Astrocyte (in vitro differentiated cells and primary cell): Measurements from ENCODE around the gene PSPN. TPM values are rescaled to one million over a fixed set of nuclear protein-coding genes. Genes with fewer than 3 reads are reported as not detected.

Source experiments
- DNase-seq: peaks from one replicate; pipeline ENCODE4 v3.0.0-alpha.2; 2010; ENCODE audit warnings: low read depth
- FAIRE-seq: peaks from 2 replicates; lab custom pipeline; 2011; peaks lifted over from hg19 to GRCh38; lab: Jason Lieb, UNC
- H2AFZ ChIP-seq: 2 replicates; pipeline ENCODE4 v1.6.0; 2012; ENCODE audit warnings: low read depth, low read length, inconsistent platforms
- H3K27ac ChIP-seq: 2 replicates; pipeline ENCODE4 v1.5.1; 2011; ENCODE audit warnings: low read depth, low read length, inconsistent platforms
- H3K27me3 ChIP-seq: 2 replicates; pipeline ENCODE4 v1.6.0; 2011; ENCODE audit warnings: low read length, inconsistent platforms; ENCODE audit not compliant: insufficient read depth
- H3K36me3 ChIP-seq: 2 replicates; pipeline ENCODE4 v1.5.1; 2011; ENCODE audit warnings: low read length, inconsistent platforms; ENCODE audit not compliant: insufficient read depth
- H3K4me1 ChIP-seq: 2 replicates; pipeline ENCODE4 v1.5.1; 2011; ENCODE audit warnings: low read length, inconsistent platforms; ENCODE audit not compliant: insufficient read depth
- H3K4me2 ChIP-seq: 2 replicates; pipeline ENCODE4 v1.6.0; 2012; ENCODE audit warnings: low read length, inconsistent platforms
- H3K4me3 ChIP-seq: 2 replicates; pipeline ENCODE4 v1.5.1; 2011; ENCODE audit warnings: low read depth, mild to moderate bottlenecking, low read length, inconsistent platforms; ENCODE audit not compliant: insufficient read depth
- H3K79me2 ChIP-seq: 2 replicates; pipeline ENCODE4 v1.6.0; 2012; ENCODE audit warnings: mild to moderate bottlenecking, low read length, inconsistent platforms; ENCODE audit not compliant: insufficient read depth
- H3K9ac ChIP-seq: 2 replicates; pipeline ENCODE4 v1.6.0; 2012; ENCODE audit warnings: mild to moderate bottlenecking, low read length, inconsistent platforms
- H3K9me3 ChIP-seq: 2 replicates; pipeline ENCODE4 v1.5.1; 2012; ENCODE audit warnings: low read depth, mild to moderate bottlenecking, low read length, inconsistent platforms; ENCODE audit not compliant: insufficient read depth
- H4K20me1 ChIP-seq: 2 replicates; pipeline ENCODE4 v1.6.0; 2012; ENCODE audit warnings: low read length, inconsistent platforms; ENCODE audit not compliant: insufficient read depth
- H3K27ac Mint-ChIP-seq: one replicate; pipeline ENCODE4 v1.8.0; 2021; ENCODE audit warnings: mild to moderate bottlenecking, mixed read lengths; ENCODE audit not compliant: unreplicated experiment
- H3K27me3 Mint-ChIP-seq: one replicate; pipeline ENCODE4 v1.8.0; 2021; ENCODE audit warnings: low read depth, mixed read lengths; ENCODE audit not compliant: unreplicated experiment
- H3K36me3 Mint-ChIP-seq: one replicate; pipeline ENCODE4 v1.8.0; 2021; ENCODE audit warnings: low read depth, mixed read lengths; ENCODE audit not compliant: unreplicated experiment
- H3K4me1 Mint-ChIP-seq: one replicate; pipeline ENCODE4 v1.8.0; 2021; ENCODE audit warnings: low read depth, mixed read lengths; ENCODE audit not compliant: unreplicated experiment
- H3K4me3 Mint-ChIP-seq: one replicate; pipeline ENCODE4 v1.8.0; 2021; ENCODE audit warnings: mild to moderate bottlenecking, moderate library complexity, mixed read lengths; ENCODE audit not compliant: unreplicated experiment
- H3K9me3 Mint-ChIP-seq: one replicate; pipeline ENCODE4 v1.8.0; 2021; ENCODE audit warnings: mild to moderate bottlenecking, mixed read lengths; ENCODE audit not compliant: unreplicated experiment
- EZH2 ChIP-seq: IDR thresholded peaks from 2 replicates; pipeline ENCODE4 v1.6.1; 2012; ENCODE audit warnings: mild to moderate bottlenecking, low read length, inconsistent platforms; ENCODE audit not compliant: insufficient read depth
- total RNA-seq: library from RNA; stranded (reverse); gene quantifications from 2 replicates; pipeline ENCODE4 v1.2.1, GENCODE V29; 2021
- TF ChIP-seq, protein P1 (sequence below): IDR thresholded peaks from 2 replicates; pipeline ENCODE4 v1.5.1; 2011; ENCODE audit warnings: low read depth, mild to moderate bottlenecking, inconsistent platforms, low read length, moderate library complexity; ENCODE audit not compliant: insufficient read depth

PSPN gene
- total RNA-seq, 1 donor from 2014 or later = 2.8 TPM

GRCh38 chr19:6417713-6418561 is 42.2 kb upstream of the PSPN start:
- no peak overlapping the region for H3K9ac ChIP-seq
- DNase-seq (no peak), FAIRE-seq (no peak)
- H3K27me3 Mint-ChIP-seq = no peaks in the 10 kb centered on the region
- TF ChIP-seq, protein P1, sequence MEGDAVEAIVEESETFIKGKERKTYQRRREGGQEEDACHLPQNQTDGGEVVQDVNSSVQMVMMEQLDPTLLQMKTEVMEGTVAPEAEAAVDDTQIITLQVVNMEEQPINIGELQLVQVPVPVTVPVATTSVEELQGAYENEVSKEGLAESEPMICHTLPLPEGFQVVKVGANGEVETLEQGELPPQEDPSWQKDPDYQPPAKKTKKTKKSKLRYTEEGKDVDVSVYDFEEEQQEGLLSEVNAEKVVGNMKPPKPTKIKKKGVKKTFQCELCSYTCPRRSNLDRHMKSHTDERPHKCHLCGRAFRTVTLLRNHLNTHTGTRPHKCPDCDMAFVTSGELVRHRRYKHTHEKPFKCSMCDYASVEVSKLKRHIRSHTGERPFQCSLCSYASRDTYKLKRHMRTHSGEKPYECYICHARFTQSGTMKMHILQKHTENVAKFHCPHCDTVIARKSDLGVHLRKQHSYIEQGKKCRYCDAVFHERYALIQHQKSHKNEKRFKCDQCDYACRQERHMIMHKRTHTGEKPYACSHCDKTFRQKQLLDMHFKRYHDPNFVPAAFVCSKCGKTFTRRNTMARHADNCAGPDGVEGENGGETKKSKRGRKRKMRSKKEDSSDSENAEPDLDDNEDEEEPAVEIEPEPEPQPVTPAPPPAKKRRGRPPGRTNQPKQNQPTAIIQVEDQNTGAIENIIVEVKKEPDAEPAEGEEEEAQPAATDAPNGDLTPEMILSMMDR = peak; percentile 21
- no peak for TF ChIP-seq EZH2
- H3K4me1 ChIP-seq = peaks cover 6% of the 10 kb centered on the region
- H3K79me2 ChIP-seq = peaks cover 53% of the 10 kb centered on the region
- H2AFZ ChIP-seq = no peak overlapping the region
- no peak overlapping the region for H3K27ac Mint-ChIP-seq
- peaks cover 10% of the 10 kb centered on the region for H3K4me1 Mint-ChIP-seq
- peaks cover 6% of the 10 kb centered on the region for H3K36me3 Mint-ChIP-seq
- no peak overlapping the region for H3K4me3 ChIP-seq
- H3K36me3 ChIP-seq = peaks cover 28% of the 10 kb centered on the region
- no peak overlapping the region for H3K27ac ChIP-seq
- no peak overlapping the region for H3K4me3 Mint-ChIP-seq
- no peaks in the 10 kb centered on the region for H3K9me3 Mint-ChIP-seq
- peaks cover 58% of the 10 kb centered on the region for H4K20me1 ChIP-seq
- H3K4me2 ChIP-seq = no peak overlapping the region
- H3K9me3 ChIP-seq = no peaks in the 10 kb centered on the region
- H3K27me3 ChIP-seq = no peaks in the 10 kb centered on the region

DNA sequence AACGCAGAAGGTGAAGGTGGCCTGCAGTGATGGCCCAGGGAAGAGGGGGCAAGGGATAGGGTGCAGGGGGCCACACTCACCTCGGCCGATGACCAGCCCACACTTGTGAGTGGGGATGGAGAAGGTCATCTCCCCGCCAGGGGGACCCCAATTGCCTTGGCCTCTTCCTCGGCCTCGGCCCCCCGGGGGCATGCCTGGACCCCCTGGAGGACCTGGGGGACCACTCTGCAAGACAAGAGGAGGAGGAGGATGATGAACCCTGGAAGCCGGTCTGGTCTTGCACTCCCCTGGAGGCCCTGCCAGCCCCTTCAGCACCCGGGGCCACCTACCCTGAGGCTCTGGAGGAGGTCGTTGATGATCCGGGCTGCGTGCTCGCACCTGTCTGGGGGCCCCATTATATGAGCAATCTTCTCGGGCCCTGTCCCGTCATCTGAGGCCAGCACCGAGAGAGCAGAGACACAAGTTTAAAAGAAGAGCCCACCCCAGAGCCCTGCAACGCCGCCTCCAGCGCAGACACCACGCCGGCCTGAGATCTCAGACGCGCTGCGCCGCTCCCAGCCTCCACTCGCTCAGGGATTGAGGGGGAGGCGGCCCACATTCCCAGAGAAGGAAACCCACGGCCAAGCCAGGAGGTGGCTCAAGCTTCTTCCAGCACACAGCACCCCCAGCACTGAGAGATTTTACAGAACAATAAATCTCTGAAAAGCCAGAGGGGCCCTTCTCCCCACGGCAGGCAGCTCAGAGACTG is 41.1 kb upstream of the PSPN start:
- Histone ChIP-seq H3K79me2 (peaks cover 42% of the 10 kb centered on the region), H3K4me3 (no peak overlapping the region), H4K20me1 (peaks cover 56% of the 10 kb centered on the region), H3K27me3 (no peaks in the 10 kb centered on the region), H3K27ac (no peak overlapping the region), H3K36me3 (peaks cover 20% of the 10 kb centered on the region), H3K4me2 (no peak overlapping the region), H3K9ac (no peak overlapping the region), H3K4me1 (no peaks in the 10 kb centered on the region), H3K9me3 (no peaks in the 10 kb centered on the region), H2AFZ (no peak overlapping the region)
- no peak for TF ChIP-seq EZH2
- TF ChIP-seq, protein P1 = no peak
- no peak for FAIRE-seq
- H3K9me3 Mint-ChIP-seq = no peaks in the 10 kb centered on the region
- H3K4me1 Mint-ChIP-seq = no peaks in the 10 kb centered on the region
- H3K27ac Mint-ChIP-seq = no peak overlapping the region
- H3K27me3 Mint-ChIP-seq = no peaks in the 10 kb centered on the region
- DNase-seq = no peak
- H3K36me3 Mint-ChIP-seq = peaks cover 6% of the 10 kb centered on the region
- H3K4me3 Mint-ChIP-seq = no peak overlapping the region
